Ishikawa (cell line): Measurements from ENCODE around the gene SETMAR.

Source experiments
- CREB1 ChIP-seq: IDR thresholded peaks from 2 replicates; pipeline ENCODE4 v1.6.1; 2012; ENCODE audit warnings: low read depth
- FOXM1 ChIP-seq: IDR thresholded peaks from 2 replicates; pipeline ENCODE4 v1.6.1; 2012; ENCODE audit warnings: low read depth, borderline replicate concordance
- MAX ChIP-seq: IDR thresholded peaks from 2 replicates; pipeline ENCODE4 v1.6.1; 2012
- NFIC ChIP-seq: IDR thresholded peaks from 2 replicates; pipeline ENCODE4 v1.6.1; 2012
- RAD21 ChIP-seq: IDR thresholded peaks from 2 replicates; pipeline ENCODE4 v1.6.1; 2012; ENCODE audit warnings: low read depth
- TAF1 ChIP-seq: IDR thresholded peaks from 2 replicates; pipeline ENCODE4 v1.6.1; 2012; ENCODE audit warnings: low read depth, mild to moderate bottlenecking
- TF ChIP-seq, protein P1 (sequence below): IDR thresholded peaks from 2 replicates; pipeline ENCODE4 v1.6.1; 2012; ENCODE audit warnings: low read depth, mild to moderate bottlenecking

GRCh38 chr3:4310971-4311370 is 7.8 kb downstream of the SETMAR start:
- TF ChIP-seq CREB1 (no peak), MAX (no peak), FOXM1 (no peak), RAD21 (no peak), NFIC (no peak), TAF1 (no peak)
- TF ChIP-seq, protein P1, sequence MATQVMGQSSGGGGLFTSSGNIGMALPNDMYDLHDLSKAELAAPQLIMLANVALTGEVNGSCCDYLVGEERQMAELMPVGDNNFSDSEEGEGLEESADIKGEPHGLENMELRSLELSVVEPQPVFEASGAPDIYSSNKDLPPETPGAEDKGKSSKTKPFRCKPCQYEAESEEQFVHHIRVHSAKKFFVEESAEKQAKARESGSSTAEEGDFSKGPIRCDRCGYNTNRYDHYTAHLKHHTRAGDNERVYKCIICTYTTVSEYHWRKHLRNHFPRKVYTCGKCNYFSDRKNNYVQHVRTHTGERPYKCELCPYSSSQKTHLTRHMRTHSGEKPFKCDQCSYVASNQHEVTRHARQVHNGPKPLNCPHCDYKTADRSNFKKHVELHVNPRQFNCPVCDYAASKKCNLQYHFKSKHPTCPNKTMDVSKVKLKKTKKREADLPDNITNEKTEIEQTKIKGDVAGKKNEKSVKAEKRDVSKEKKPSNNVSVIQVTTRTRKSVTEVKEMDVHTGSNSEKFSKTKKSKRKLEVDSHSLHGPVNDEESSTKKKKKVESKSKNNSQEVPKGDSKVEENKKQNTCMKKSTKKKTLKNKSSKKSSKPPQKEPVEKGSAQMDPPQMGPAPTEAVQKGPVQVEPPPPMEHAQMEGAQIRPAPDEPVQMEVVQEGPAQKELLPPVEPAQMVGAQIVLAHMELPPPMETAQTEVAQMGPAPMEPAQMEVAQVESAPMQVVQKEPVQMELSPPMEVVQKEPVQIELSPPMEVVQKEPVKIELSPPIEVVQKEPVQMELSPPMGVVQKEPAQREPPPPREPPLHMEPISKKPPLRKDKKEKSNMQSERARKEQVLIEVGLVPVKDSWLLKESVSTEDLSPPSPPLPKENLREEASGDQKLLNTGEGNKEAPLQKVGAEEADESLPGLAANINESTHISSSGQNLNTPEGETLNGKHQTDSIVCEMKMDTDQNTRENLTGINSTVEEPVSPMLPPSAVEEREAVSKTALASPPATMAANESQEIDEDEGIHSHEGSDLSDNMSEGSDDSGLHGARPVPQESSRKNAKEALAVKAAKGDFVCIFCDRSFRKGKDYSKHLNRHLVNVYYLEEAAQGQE = no peak
